Measurements from ENCODE around the gene TMEM72. TPM values are rescaled to one million over a fixed set of nuclear protein-coding genes. Genes with fewer than 3 reads are reported as not detected.

TMEM72 gene
- total and polyA plus RNA-seq, 2 donors (not counting 3 experiments of a cell fraction or from before 2014, with no cell fraction given), result not detected

GRCh38 chr10:44956226-44956625 is 45.1 kb downstream of the TMEM72 start:
- no peaks in the 10 kb centered on the region for H3K36me3 ChIP-seq (ENCODE audit: control insufficient read depth in 2 of 2, extremely low read depth in 1 of 2, insufficient read depth in 2 of 2, low read length in 2 of 2)
- no TSS peak for BruUV-seq (replicated peaks)
- CTCF ChIA-PET, result no interaction called here
- H3K9me3 ChIP-seq (replicated peaks; ENCODE audit: control insufficient read depth, insufficient read depth, low read length), result no peaks in the 10 kb centered on the region
- no peak overlapping the region for H3K4me2 ChIP-seq (ENCODE audit: insufficient read depth, low read length)
- TF ChIP-seq POLR2A (IDR thresholded peaks at IDR 0.05; ENCODE audit: low read depth, low read length) (no peak), CTCF (IDR thresholded peaks at IDR 0.05; ENCODE audit: extremely low read depth in 1 of 2, insufficient read depth in 1 of 2, low read depth in 1 of 2, low read length in 2 of 2) (no peak)
- dilution Hi-C loops (cut with MboI; ENCODE audit: extremely low pct_ligation_motif_present, low sequenced_read_pairs) (no loop called here), intact Hi-C loops (cut with micrococcal nuclease) (no loop called here)
- H4K20me1 ChIP-seq (replicated peaks; ENCODE audit: control insufficient read depth, extremely low read depth, insufficient read depth, low read length), result no peaks in the 10 kb centered on the region
- no peaks in the 10 kb centered on the region for H3K9me1 ChIP-seq (replicated peaks; ENCODE audit: control insufficient read depth, extremely low read depth, insufficient read depth, low read length)
- H3K9ac ChIP-seq (replicated peaks; ENCODE audit: extremely low read depth, insufficient read depth, low read length), result no peak overlapping the region
- no peaks in the 10 kb centered on the region for H3K79me2 ChIP-seq (ENCODE audit: control insufficient read depth, insufficient read depth, low read length)
- no peak overlapping the region for H3K27ac ChIP-seq (ENCODE audit: insufficient read depth, low read depth, low read length)
- DNase-seq (ENCODE audit: low read depth, low spot score), result no peak
- POLR2A ChIA-PET, result no interaction called here
- no peak overlapping the region for H3K4me3 ChIP-seq (replicated peaks in 1 of 3; ENCODE audit: insufficient read depth in 1 of 3, low read depth in 1 of 3, low read length in 3 of 3)
- FAIRE-seq, result no peak
- H3K27me3 ChIP-seq (ENCODE audit: control insufficient read depth in 2 of 2, insufficient read depth in 2 of 2, low read length in 2 of 2), result no peaks in the 10 kb centered on the region
- H3K4me1 ChIP-seq (ENCODE audit: control insufficient read depth, extremely low read depth, insufficient read depth, low read length), result peaks cover 11% of the 10 kb centered on the region
- no peak overlapping the region for H2AFZ ChIP-seq (ENCODE audit: low read depth, low read length)

- dilution Hi-C loops (cut with MboI; ENCODE audit: extremely low pct_ligation_motif_present, low sequenced_read_pairs) (no loop called here), intact Hi-C loops (cut with micrococcal nuclease) (no loop called here)
- FAIRE-seq (no peak), DNase-seq (ENCODE audit: low read depth, low spot score) (no peak)
- peaks cover 11% of the 10 kb centered on the region for H3K4me1 ChIP-seq (ENCODE audit: control insufficient read depth, extremely low read depth, insufficient read depth, low read length)
- no peaks in the 10 kb centered on the region for H4K20me1 ChIP-seq (replicated peaks; ENCODE audit: control insufficient read depth, extremely low read depth, insufficient read depth, low read length)
- no peak overlapping the region for H3K9ac ChIP-seq (replicated peaks; ENCODE audit: extremely low read depth, insufficient read depth, low read length)
- no peaks in the 10 kb centered on the region for H3K9me3 ChIP-seq (replicated peaks; ENCODE audit: control insufficient read depth, insufficient read depth, low read length)
- no TSS peak for BruUV-seq (replicated peaks)
- ChIA-PET CTCF (no interaction called here), POLR2A (no interaction called here)
- no peaks in the 10 kb centered on the region for H3K79me2 ChIP-seq (ENCODE audit: control insufficient read depth, insufficient read depth, low read length)
- H3K36me3 ChIP-seq (ENCODE audit: control insufficient read depth in 2 of 2, extremely low read depth in 1 of 2, insufficient read depth in 2 of 2, low read length in 2 of 2), result no peaks in the 10 kb centered on the region
- no peak overlapping the region for H3K4me3 ChIP-seq (replicated peaks in 1 of 3; ENCODE audit: insufficient read depth in 1 of 3, low read depth in 1 of 3, low read length in 3 of 3)
- H3K27me3 ChIP-seq (ENCODE audit: control insufficient read depth in 2 of 2, insufficient read depth in 2 of 2, low read length in 2 of 2), result no peaks in the 10 kb centered on the region
- no peak overlapping the region for H3K27ac ChIP-seq (ENCODE audit: insufficient read depth, low read depth, low read length)
- TF ChIP-seq JUN (IDR thresholded peaks at IDR 0.05; ENCODE audit: borderline replicate concordance, insufficient read depth, insufficient read length, low read depth), result no peak
- TF ChIP-seq CTCF (IDR thresholded peaks at IDR 0.05; ENCODE audit: extremely low read depth in 1 of 2, insufficient read depth in 1 of 2, low read depth in 1 of 2, low read length in 2 of 2), result no peak
- TF ChIP-seq EZH2 (IDR thresholded peaks at IDR 0.05; ENCODE audit: borderline replicate concordance, low read depth, low read length, severe bottlenecking), result no peak
- TF ChIP-seq MAX (IDR thresholded peaks at IDR 0.05; ENCODE audit: insufficient read depth, insufficient read length), result no peak
- TF ChIP-seq FOS (IDR thresholded peaks at IDR 0.05; ENCODE audit: borderline replicate concordance, insufficient read depth, low read length), result no peak
- no peak for TF ChIP-seq POLR2A (IDR thresholded peaks at IDR 0.05; ENCODE audit: low read depth, low read length)
- no peak for TF ChIP-seq GATA2 (IDR thresholded peaks at IDR 0.05; ENCODE audit: insufficient read depth, insufficient read length, low read depth, low read length)
- TF ChIP-seq MYC (IDR thresholded peaks at IDR 0.05; ENCODE audit: low read depth, low read length), result no peak
- no peak for TF ChIP-seq POLR2AphosphoS5 (IDR thresholded peaks at IDR 0.05; ENCODE audit: insufficient read depth, low read depth, low read length)
- H3K4me2 ChIP-seq (ENCODE audit: insufficient read depth, low read length), result no peak overlapping the region
- no peaks in the 10 kb centered on the region for H3K9me1 ChIP-seq (replicated peaks; ENCODE audit: control insufficient read depth, extremely low read depth, insufficient read depth, low read length)
- no peak overlapping the region for H2AFZ ChIP-seq (ENCODE audit: low read depth, low read length)
Measured at GRCh38 chr10:44956717-44957706, 45.9 kb downstream of the TMEM72 start.
